Measurements from ENCODE around the gene FNDC11. TPM values are rescaled to one million over a fixed set of nuclear protein-coding genes. Genes with fewer than 3 reads are reported as not detected.
A peak's percentile ranks its signal among the peaks of the same experiment; 100 is the strongest.

The FNDC11 gene
- total and polyA plus RNA-seq, 10 donors, result 0.33 to 2.0 (median 1.00) TPM

GRCh38 chr20:63552481-63553249, 1.3 kb upstream of the FNDC11 start:
- Histone ChIP-seq H3K27ac (peak overlapping the region in 6 of 8 donors; percentile 7 to 82 (median 68)), H3K9me3 (no peaks in the 10 kb centered on the region), H3K27me3 (replicated peaks in 1 of 7) (peaks cover 0 to 53% (median 9%) of the 10 kb centered on the region in 7 donors), H3K36me3 (peaks cover 0 to 19% (median 0%) of the 10 kb centered on the region in 6 donors), H3K4me3 (peak overlapping the region in 3 of 8 donors; percentile 5 to 73 (median 48)), H3K4me1 (peaks cover 16 to 69% (median 43%) of the 10 kb centered on the region in 6 donors)
- intact Hi-C loops (cut with DNase I; ENCODE audit: low total_unique reads), result no loop called here
- no peak for DNase-seq
- TF ChIP-seq POLR2AphosphoS5 (IDR thresholded peaks at IDR 0.05), result peak in 2 of 3 donors; percentile 49 to 53
- TF ChIP-seq CTCF (IDR thresholded peaks at IDR 0.05 in 8 of 11, conservative IDR thresholded peaks at IDR 0.05 in 3 of 11), result no peak
- TF ChIP-seq POLR2A (IDR thresholded peaks at IDR 0.05), result no peak
- 22 to 32% (median 28%) methylated on average over 14 to 15 of the region's 15 CpGs for WGBS, 5 donors

- TF ChIP-seq POLR2A (IDR thresholded peaks at IDR 0.05) (no peak), POLR2AphosphoS5 (IDR thresholded peaks at IDR 0.05) (peak; percentile 34 to 64 (median 49)), CTCF (IDR thresholded peaks at IDR 0.05 in 8 of 11, conservative IDR thresholded peaks at IDR 0.05 in 3 of 11) (no peak)
- no peaks in the 10 kb centered on the region for H3K9me3 ChIP-seq
- intact Hi-C loops (cut with DNase I; ENCODE audit: low total_unique reads), result no loop called here
- H3K27ac ChIP-seq, result peak overlapping the region in 7 of 8 donors; percentile 55 to 82 (median 71)
- 1 to 3% (median 2%) methylated on average over 11 to 37 of the region's 37 CpGs for WGBS, 5 donors
- peak overlapping the region; percentile 40 to 73 (median 50) for H3K4me3 ChIP-seq
- H3K4me1 ChIP-seq, result peaks cover 10 to 62% (median 36%) of the 10 kb centered on the region in 6 donors
- H3K36me3 ChIP-seq, result peaks cover 0 to 27% (median 4%) of the 10 kb centered on the region in 6 donors
- H3K27me3 ChIP-seq (replicated peaks in 1 of 7), result peaks cover 0 to 46% (median 9%) of the 10 kb centered on the region in 7 donors
- peak; percentile 94 for DNase-seq
These were observed 567 bp upstream of the FNDC11 start for GRCh38 chr20:63553251-63553932.

GRCh38 chr20:63554361-63555278, 661 bp downstream of the FNDC11 start:
- peak; percentile 83 for DNase-seq
- Histone ChIP-seq H3K27ac (peak overlapping the region in 5 of 8 donors; percentile 55 to 82 (median 72)), H3K4me1 (peaks cover 10 to 51% (median 33%) of the 10 kb centered on the region in 6 donors), H3K27me3 (replicated peaks in 1 of 7) (peaks cover 0 to 33% (median 5%) of the 10 kb centered on the region in 7 donors), H3K36me3 (peaks cover 0 to 38% (median 12%) of the 10 kb centered on the region in 6 donors), H3K4me3 (peak overlapping the region; percentile 40 to 73 (median 50)), H3K9me3 (no peaks in the 10 kb centered on the region)
- TF ChIP-seq POLR2AphosphoS5 (IDR thresholded peaks at IDR 0.05) (peak in 2 of 3 donors; percentile 18 to 22), CTCF (IDR thresholded peaks at IDR 0.05 in 8 of 11, conservative IDR thresholded peaks at IDR 0.05 in 3 of 11) (no peak)
- WGBS, 5 donors, result 50 to 71% (median 62%) methylated on average over 23 to 38 of the region's 38 CpGs
- intact Hi-C loops (cut with DNase I; ENCODE audit: low total_unique reads), result no loop called here
